Measurements from ENCODE around the gene HAUS2.
"Not testable (repeated sequence)": the region's sequence is repeated elsewhere in the genome, so short reads cannot be mapped to it uniquely, and the experiment has no call there.

HAUS2 gene

GRCh38 chr15:42548249-42549031 lies at the start of gene HAUS2, which contains the start of gene LRRC57:
HAUS2 (plus strand) TSS chr15:42548838; CDS start chr15:42548873, 35 bp downstream.
LRRC57 (minus strand) TSS chr15:42548793; CDS start chr15:42548434, 359 bp downstream.
- DNase-seq (ENCODE audit: low read depth) = peak; percentile 77

GRCh38 chr15:42499858-42500609 lies 48.6 kb upstream of the HAUS2 start:
- DNase-seq (ENCODE audit: low read depth) = no peak

GRCh38 chr15:42502477-42502876 lies 46.2 kb upstream of the HAUS2 start:
- DNase-seq (ENCODE audit: low read depth) = no peak

- no peak for DNase-seq (ENCODE audit: low read depth)
These were observed 44.8 kb upstream of the HAUS2 start for GRCh38 chr15:42503825-42504224.

- DNase-seq (ENCODE audit: low read depth) = no peak
These were observed 44.0 kb upstream of the HAUS2 start for GRCh38 chr15:42504631-42505030.

GRCh38 chr15:42507514-42507913 lies 41.1 kb upstream of the HAUS2 start:
- no peak for DNase-seq (ENCODE audit: low read depth)

GRCh38 chr15:42508263-42508690 lies 40.4 kb upstream of the HAUS2 start:
- DNase-seq (ENCODE audit: low read depth) = no peak

GRCh38 chr15:42510258-42511006 lies 38.2 kb upstream of the HAUS2 start:
- DNase-seq (ENCODE audit: low read depth) = no peak

GRCh38 chr15:42511007-42511391 lies 37.6 kb upstream of the HAUS2 start:
- no peak for DNase-seq (ENCODE audit: low read depth)

GRCh38 chr15:42523331-42523730 lies 25.3 kb upstream of the HAUS2 start:
- DNase-seq (ENCODE audit: low read depth) = no peak

GRCh38 chr15:42528970-42529369 lies 19.7 kb upstream of the HAUS2 start:
- DNase-seq (ENCODE audit: low read depth) = no peak

- DNase-seq (ENCODE audit: low read depth) = no peak
These were observed 15.4 kb upstream of the HAUS2 start for GRCh38 chr15:42533246-42533645.

GRCh38 chr15:42544853-42545629 lies 3.6 kb upstream of the HAUS2 start:
- no peak for DNase-seq (ENCODE audit: low read depth)

GRCh38 chr15:42547918-42548248 lies 755 bp upstream of the HAUS2 start:
- no peak for DNase-seq (ENCODE audit: low read depth)

- DNase-seq (ENCODE audit: low read depth) = no peak
These were observed 424 bp downstream of the HAUS2 start for GRCh38 chr15:42549032-42549491.

- no peak for DNase-seq (ENCODE audit: low read depth)
These were observed 1.2 kb downstream of the HAUS2 start for GRCh38 chr15:42549741-42550392.

- no peak for DNase-seq (ENCODE audit: low read depth)
These were observed 4.9 kb downstream of the HAUS2 start for GRCh38 chr15:42553554-42553953.

- DNase-seq (ENCODE audit: low read depth) = not testable (repeated sequence)
These were observed 8.0 kb downstream of the HAUS2 start for GRCh38 chr15:42556550-42557207.

GRCh38 chr15:42558739-42559138 lies 10.1 kb downstream of the HAUS2 start:
- DNase-seq (ENCODE audit: low read depth) = no peak

- peak; percentile 80 for DNase-seq (ENCODE audit: low read depth)
These were observed 26.8 kb downstream of the HAUS2 start, which contains the start of gene STARD9 for GRCh38 chr15:42575188-42576039. STARD9 (plus strand) TSS chr15:42575606; CDS start chr15:42575716, 110 bp downstream.

Data from stimulated activated CD8-positive, alpha-beta memory T cell treated with anti-CD3 and anti-CD28 coated beads, Interleukin-7, amount 100 ng/mL, for 24 hours (primary cell).